Measurements from ENCODE around the gene CYSLTR2.

DNA sequence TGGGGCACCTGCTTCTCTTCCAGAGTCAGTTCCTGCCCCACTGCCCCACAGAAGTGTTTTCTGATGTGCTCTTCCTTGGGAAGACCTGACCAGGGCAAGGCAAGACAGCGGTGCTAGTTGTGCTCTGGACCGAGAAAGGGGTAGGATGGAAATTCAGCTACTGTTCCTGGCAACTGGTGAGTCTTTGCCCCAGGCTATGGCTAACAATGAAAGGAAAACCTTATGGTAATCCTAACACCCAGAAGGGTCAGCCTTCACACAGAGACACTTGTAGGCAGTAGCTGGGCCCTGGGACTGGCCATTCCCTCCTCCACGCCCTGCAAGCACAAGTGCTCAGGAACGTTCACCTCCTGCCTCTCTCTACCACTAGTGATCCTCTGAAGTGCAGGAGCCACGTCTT, 9.6 kb upstream of the CYSLTR2 start:
- TF ChIP-seq CTCF (IDR thresholded peaks at IDR 0.05) = no peak
- TF ChIP-seq POLR2A (IDR thresholded peaks at IDR 0.05) = no peak
